HG03457 (cell line): ENCODE measurements around the gene LSR.

ENCODE experiments used
- ATAC-seq: cut with Tn5 transposase; IDR thresholded peaks from one replicate; pipeline ENCODE4 v1.9.1; 2021; ENCODE audit warnings: moderate number of reproducible peaks; ENCODE audit not compliant: unreplicated experiment

The LSR gene

GRCh38 chr19:35248310-35249145, at the start of gene LSR:
LSR (plus strand) TSS chr19:35249002; CDS start chr19:35249023, 21 bp downstream.
- peak; percentile 62 for ATAC-seq

DNA sequence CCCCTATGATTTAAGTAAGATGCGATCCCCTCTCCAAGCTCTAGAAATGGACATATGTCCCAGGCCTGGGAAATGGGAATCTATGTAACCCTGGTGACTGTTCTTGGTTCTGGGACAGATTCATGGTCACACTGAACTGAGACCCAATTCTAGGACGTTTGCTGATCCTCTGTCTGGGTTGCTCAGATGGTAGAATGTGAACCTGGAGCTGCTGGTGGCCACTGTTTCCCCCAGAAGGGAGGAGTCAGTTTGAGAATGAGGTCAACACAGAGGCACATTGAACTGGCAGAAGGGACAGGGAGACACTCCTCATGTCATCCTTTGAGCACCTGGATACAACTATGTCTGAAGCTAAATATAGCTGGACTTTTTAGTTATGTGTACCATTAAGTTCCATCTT, 49.3 kb upstream of the LSR start:
- no peak for ATAC-seq

- ATAC-seq, result no peak
Measured at GRCh38 chr19:35202722-35203688, 45.8 kb upstream of the LSR start.

GRCh38 chr19:35204799-35205732, 43.7 kb upstream of the LSR start:
- ATAC-seq, result no peak

DNA sequence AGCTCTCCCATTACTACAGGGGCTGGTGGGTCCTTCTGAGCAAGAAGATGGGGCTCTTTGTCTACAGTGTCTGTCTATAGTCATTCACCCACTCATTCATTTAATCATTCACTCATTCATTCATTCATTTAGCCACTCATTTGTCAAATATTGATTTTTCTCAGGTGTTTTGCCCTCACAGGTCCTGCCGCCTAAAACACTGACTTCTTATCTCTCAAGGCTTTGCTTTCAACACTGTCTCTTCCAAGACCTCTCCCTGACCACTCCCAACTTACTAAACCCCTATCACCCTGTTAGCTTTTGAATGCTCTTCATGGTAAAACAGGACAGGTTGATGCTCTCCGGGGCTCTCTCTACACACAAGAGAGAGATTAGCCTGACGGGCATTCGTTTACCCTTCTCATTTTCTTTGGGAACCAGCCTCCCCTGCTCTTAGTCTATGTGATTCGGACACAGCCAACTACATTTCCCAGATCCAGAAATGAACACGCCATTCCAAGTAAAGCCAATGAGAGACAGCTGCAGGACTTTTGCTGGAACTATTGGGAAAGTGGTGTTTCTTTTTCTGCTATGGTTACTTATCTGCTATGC, 43.0 kb upstream of the LSR start:
- no peak for ATAC-seq

DNA sequence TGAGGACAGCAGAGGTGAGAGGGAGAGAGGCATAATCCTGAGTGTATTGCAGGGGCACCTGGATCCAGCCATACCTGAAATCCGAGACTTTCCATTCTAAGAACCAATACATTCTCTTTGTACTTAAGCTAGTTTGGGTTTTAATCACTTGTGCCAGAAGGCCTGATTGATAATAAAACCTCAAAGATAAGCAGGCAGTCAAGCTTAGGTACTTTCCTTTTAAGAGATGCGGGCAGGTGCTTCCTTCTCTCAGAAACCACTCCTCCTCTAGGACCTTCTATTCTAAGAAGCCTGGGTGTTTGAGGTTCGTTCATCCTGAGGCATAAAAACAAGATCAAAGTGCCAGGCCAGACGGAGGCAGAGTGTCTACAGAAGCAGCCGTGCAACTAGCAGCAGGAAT, 42.4 kb upstream of the LSR start:
- no peak for ATAC-seq

DNA sequence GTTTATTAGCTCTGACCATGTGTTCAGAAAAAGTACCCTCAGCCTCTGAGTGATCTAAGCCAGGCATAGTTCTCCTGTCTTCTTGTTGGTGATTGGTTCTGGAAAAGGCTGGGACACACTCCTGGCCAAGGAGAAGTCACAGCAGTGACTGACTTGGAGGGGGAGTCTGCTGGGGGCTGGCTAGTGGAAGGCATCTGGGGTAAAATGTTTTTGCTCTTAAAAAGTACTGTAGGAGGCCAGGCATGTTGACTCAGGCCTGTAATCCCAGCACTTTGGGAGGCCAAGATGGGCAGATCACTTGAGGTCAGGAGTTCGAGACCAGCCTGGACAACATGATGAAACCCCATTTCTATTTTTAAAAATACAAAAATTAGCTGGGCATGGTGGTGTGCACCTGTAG, 41.9 kb upstream of the LSR start:
- ATAC-seq, result no peak

DNA sequence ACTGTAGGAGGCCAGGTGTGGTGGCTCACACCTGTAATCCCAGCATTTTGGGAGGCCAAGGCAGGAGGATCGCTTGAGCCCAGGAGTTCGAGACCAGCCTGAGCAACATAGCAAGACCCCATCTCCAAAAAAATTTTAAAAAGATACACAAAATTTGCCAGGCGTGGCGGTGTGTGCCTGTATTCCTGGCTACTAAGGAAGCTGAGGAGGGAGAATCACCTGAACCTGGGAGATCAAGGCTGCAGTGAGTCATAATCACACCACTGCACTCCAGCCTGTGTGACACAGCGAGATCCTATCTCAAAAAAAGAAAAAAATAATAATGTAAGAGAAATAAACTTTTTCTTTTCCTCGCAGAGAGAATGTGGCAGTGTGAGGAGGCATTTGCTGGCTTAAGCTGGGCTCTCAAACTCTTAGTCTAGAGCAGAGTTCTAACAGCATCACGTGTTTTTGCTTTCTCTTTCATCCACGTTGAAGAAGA, 41.4 kb upstream of the LSR start:
- ATAC-seq, result no peak

DNA sequence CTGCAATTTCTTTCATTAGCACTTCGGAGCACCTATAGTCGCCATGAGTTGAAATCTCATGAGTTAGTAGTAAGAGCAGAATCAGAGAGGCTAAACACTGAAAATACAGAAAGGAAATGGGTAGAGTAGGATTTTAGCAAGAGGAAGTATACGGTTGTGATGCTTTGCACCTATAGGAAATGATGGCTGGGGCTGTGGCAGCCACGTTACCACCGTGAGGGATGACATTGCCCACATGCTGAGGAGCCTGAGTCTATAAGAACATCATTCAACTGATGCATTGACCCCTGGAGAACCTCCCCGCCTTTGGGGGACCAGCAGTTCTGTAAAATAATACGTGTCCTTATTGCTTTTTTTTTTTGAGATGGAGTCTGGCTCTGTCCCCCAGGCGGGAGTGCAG, 40.7 kb upstream of the LSR start:
- ATAC-seq, result no peak

GRCh38 chr19:35209646-35210045, 39.2 kb upstream of the LSR start:
- ATAC-seq, result no peak

GRCh38 chr19:35211545-35212230, 37.1 kb upstream of the LSR start:
- no peak for ATAC-seq

DNA sequence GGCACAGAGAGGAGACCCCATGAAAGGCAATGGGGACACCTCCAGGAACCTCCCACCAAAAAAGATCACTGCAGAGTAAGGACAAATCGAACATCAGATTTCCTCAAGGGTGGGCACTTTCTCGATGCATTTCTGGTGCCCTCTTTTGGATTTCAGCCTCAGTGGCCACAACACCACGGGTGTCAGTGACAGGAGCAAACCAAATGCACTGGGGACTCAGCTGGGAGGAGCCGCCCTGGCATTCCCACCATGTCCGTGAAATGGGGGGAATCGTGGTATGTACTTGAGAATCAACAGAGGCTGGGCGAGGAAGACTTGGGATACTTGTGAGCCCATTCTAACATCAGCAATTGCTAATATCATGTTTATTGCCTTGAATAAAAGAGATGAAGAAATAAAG, 36.6 kb upstream of the LSR start:
- no peak for ATAC-seq

- ATAC-seq, result no peak
Measured at GRCh38 chr19:35213663-35214632, 34.9 kb upstream of the LSR start.

DNA sequence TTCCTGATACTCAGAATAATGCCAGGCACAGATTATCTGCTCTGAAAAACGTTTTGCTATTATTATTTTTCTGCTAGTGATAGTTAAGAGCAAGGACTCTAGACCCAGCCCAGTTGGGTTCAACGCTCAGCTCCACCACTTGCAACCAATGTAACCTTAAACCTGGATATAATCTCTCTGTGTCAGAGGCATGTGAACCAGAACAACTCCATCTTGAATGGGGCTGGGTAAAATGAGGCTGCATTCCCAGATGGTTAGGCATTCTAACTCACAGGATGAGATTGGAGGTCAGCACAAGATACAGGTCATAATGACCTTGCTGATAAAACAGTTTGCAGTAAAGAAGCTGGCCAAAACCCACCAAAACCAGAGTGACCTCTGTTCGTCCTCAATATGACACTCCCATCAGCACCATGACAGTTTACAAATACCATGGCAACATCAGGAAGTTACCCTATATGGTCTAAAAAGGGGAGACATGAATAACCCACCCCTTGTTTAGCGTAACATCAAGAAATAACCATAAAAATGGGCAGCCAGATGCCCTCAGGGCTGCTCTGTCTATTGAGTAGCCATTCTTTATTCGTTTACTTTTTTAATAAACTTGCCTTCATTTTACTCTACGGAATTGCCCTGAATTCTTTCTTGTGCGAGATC, 33.9 kb upstream of the LSR start:
- ATAC-seq, result no peak

DNA sequence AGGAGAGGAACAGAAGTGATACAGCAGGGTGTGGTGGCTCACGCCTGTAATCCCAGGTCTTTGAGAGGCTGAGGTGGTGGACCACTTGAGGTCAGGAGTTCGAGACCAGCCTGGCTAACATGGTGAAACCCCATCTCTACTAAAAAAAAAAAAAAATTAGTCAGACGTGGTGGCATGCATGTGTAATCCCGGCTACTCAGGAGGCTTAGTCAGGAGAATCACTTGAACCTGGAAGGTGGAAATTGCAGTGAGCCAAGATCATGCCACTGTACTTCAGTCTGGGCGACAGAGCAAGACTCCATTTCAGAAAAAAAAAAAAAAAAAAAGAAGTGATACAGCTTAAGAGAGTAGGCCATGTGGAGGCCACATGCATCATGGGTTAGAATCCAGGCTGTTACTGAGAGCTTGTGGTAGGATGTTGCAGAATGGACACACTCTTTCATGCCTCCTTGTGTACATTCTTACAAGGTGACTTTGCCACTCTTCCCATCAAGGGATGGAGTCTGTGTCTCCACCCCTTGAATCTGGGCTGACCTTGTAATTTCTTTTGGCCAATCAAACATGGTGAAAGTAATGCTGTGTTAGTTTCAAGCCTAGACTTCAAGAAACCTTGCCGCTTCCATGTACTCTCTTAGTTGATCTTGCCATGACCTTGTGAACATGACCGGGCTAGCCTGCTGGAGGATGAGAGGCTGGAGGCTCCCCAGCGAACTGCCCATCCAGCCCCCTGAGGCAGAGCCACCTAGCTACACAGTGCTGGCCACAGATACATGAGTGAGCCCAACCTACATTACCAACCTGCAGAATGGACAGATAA, 32.6 kb upstream of the LSR start:
- ATAC-seq, result no peak

GRCh38 chr19:35216833-35217648, 31.8 kb upstream of the LSR start:
- no peak for ATAC-seq
